T-helper 2 cell (primary cell): ENCODE measurements around the gene SRGAP1.

Source experiments
- DNase-seq, 5 experiments: peaks; one replicate each; pipeline versions ENCODE4 v3.0.0 to v3.0.0-alpha.2; 2012 to 2022

Gene SRGAP1

GRCh38 chr12:63976902-63977395 is 132.4 kb downstream of the SRGAP1 start:
- DNase-seq, result no peak

GRCh38 chr12:63977441-63977840 is 132.9 kb downstream of the SRGAP1 start:
- DNase-seq, result no peak

- DNase-seq, result no peak
These were observed 134.0 kb downstream of the SRGAP1 start for GRCh38 chr12:63978519-63978918.

GRCh38 chr12:63980211-63980610 is 135.7 kb downstream of the SRGAP1 start:
- no peak for DNase-seq

GRCh38 chr12:63981343-63981742 is 136.8 kb downstream of the SRGAP1 start:
- DNase-seq, result no peak

- DNase-seq, result no peak
These were observed 138.2 kb downstream of the SRGAP1 start for GRCh38 chr12:63982604-63983295.

GRCh38 chr12:63985456-63985855 is 141.0 kb downstream of the SRGAP1 start:
- DNase-seq, result no peak

GRCh38 chr12:63985945-63986344 is 141.4 kb downstream of the SRGAP1 start:
- DNase-seq, result no peak

- DNase-seq, result no peak
These were observed 144.9 kb downstream of the SRGAP1 start for GRCh38 chr12:63989301-63989845.

- DNase-seq, result no peak
These were observed 146.5 kb downstream of the SRGAP1 start for GRCh38 chr12:63990828-63991547.

- DNase-seq, result no peak
These were observed 150.2 kb downstream of the SRGAP1 start for GRCh38 chr12:63994704-63995103.

- DNase-seq, result no peak
These were observed 151.0 kb downstream of the SRGAP1 start for GRCh38 chr12:63995512-63995911.

GRCh38 chr12:63996556-63996955 is 152.1 kb downstream of the SRGAP1 start:
- no peak for DNase-seq

- no peak for DNase-seq
These were observed 152.7 kb downstream of the SRGAP1 start for GRCh38 chr12:63997198-63997597.

- no peak for DNase-seq
These were observed 154.1 kb downstream of the SRGAP1 start for GRCh38 chr12:63998584-63998983.

- DNase-seq, result no peak
These were observed 155.4 kb downstream of the SRGAP1 start for GRCh38 chr12:63999853-64000252.

GRCh38 chr12:64001439-64001838 is 156.9 kb downstream of the SRGAP1 start:
- no peak for DNase-seq

- DNase-seq, result no peak
These were observed 160.1 kb downstream of the SRGAP1 start for GRCh38 chr12:64004641-64005040.

- DNase-seq, result no peak
These were observed 161.8 kb downstream of the SRGAP1 start for GRCh38 chr12:64006211-64006825.

- DNase-seq, result no peak
These were observed 163.4 kb downstream of the SRGAP1 start for GRCh38 chr12:64007853-64008252.

- DNase-seq, result no peak
These were observed 164.1 kb downstream of the SRGAP1 start for GRCh38 chr12:64008596-64008995.

- DNase-seq, result no peak
These were observed 165.0 kb downstream of the SRGAP1 start for GRCh38 chr12:64009321-64010068.
